Activated CD4-positive, alpha-beta T cell treated with anti-CD3 and anti-CD28 coated beads, Interleukin-2, amount 10 ng/mL, durations not matched to agents 24 days and 14 days (primary cell): Measurements from ENCODE around the gene CKAP2L. TPM values are rescaled to one million over a fixed set of nuclear protein-coding genes. Genes with fewer than 3 reads are reported as not detected.
A peak's percentile ranks its signal among the peaks of the same experiment; 100 is the strongest.

ENCODE experiments used
- DNase-seq: peaks from one replicate; pipeline ENCODE4 v3.0.0; 2022
- H3K27ac Mint-ChIP-seq: one replicate; pipeline ENCODE4 v1.8.0; 2022; ENCODE audit warnings: mild to moderate bottlenecking, mixed read lengths
- H3K27me3 Mint-ChIP-seq: one replicate; pipeline ENCODE4 v1.8.0; 2022; ENCODE audit warnings: mixed read lengths
- H3K36me3 Mint-ChIP-seq: one replicate; pipeline ENCODE4 v1.8.0; 2022; ENCODE audit warnings: low read depth, mild to moderate bottlenecking, mixed read lengths
- H3K4me1 Mint-ChIP-seq: one replicate; pipeline ENCODE4 v1.8.0; 2021; ENCODE audit warnings: mixed read lengths
- H3K4me3 Mint-ChIP-seq: one replicate; pipeline ENCODE4 v1.8.0; 2022; ENCODE audit warnings: mild to moderate bottlenecking, moderate library complexity, mixed read lengths
- H3K9me3 Mint-ChIP-seq: one replicate; pipeline ENCODE4 v1.8.0; 2021; ENCODE audit warnings: mixed read lengths
- intact Hi-C: fragments of 100-400 bp; cut with micrococcal nuclease; formaldehyde crosslinking; loops from one replicate; pipeline ENCODE4 v1.15.1; 2023
- total RNA-seq: library from RNA; stranded (reverse); gene quantifications from 2 replicates; pipeline ENCODE4 v1.2.3, GENCODE V29; 2022

Gene CKAP2L
- 17.8 and 17.9 TPM in 2 replicates for total RNA-seq

GRCh38 chr2:112764071-112765044 is at the start of gene CKAP2L:
CKAP2L (minus strand) TSS chr2:112764609; CDS start chr2:112764598, 11 bp downstream.
- Mint-ChIP-seq H3K36me3 (peaks cover 24% of the 10 kb centered on the region), H3K9me3 (peaks cover 13% of the 10 kb centered on the region), H3K4me1 (peaks cover 47% of the 10 kb centered on the region), H3K27me3 (no peaks in the 10 kb centered on the region), H3K4me3 (peak within 1 kb of the TSS; percentile 92), H3K27ac (peak within 1 kb of the TSS; percentile 93)
- intact Hi-C loops = loop anchor here (1.0 to 2.0 kb wide), 4 partner anchors 14 to 119 kb away; partner anchors contain the start of gene SLC20A1
- DNase-seq = peak; percentile 99

- DNase-seq = no peak
- Mint-ChIP-seq H3K27ac (no peak overlapping the region), H3K4me3 (no peak overlapping the region), H3K9me3 (peaks cover 11% of the 10 kb centered on the region), H3K36me3 (peaks cover 2% of the 10 kb centered on the region), H3K27me3 (no peaks in the 10 kb centered on the region), H3K4me1 (peaks cover 25% of the 10 kb centered on the region)
- intact Hi-C loops = no loop called here
Observed at GRCh38 chr2:112813280-112813966, 49.0 kb upstream of the CKAP2L start.

GRCh38 chr2:112812318-112813267 is 48.2 kb upstream of the CKAP2L start:
- intact Hi-C loops = no loop called here
- H3K4me3 Mint-ChIP-seq = peak overlapping the region; percentile 27
- H3K4me1 Mint-ChIP-seq = peaks cover 25% of the 10 kb centered on the region
- no peak for DNase-seq
- peaks cover 2% of the 10 kb centered on the region for H3K36me3 Mint-ChIP-seq
- peak overlapping the region; percentile 60 for H3K27ac Mint-ChIP-seq
- peaks cover 12% of the 10 kb centered on the region for H3K9me3 Mint-ChIP-seq
- H3K27me3 Mint-ChIP-seq = no peaks in the 10 kb centered on the region

- Mint-ChIP-seq H3K9me3 (peaks cover 19% of the 10 kb centered on the region), H3K36me3 (peaks cover 7% of the 10 kb centered on the region), H3K4me3 (peak overlapping the region; percentile 27), H3K27me3 (no peaks in the 10 kb centered on the region), H3K27ac (peak overlapping the region; percentile 60), H3K4me1 (peaks cover 28% of the 10 kb centered on the region)
- DNase-seq = no peak
- intact Hi-C loops = no loop called here
Observed at GRCh38 chr2:112811841-112812306, 47.5 kb upstream of the CKAP2L start.

GRCh38 chr2:112811276-112811831 is 46.9 kb upstream of the CKAP2L start:
- no peak overlapping the region for H3K4me3 Mint-ChIP-seq
- DNase-seq = no peak
- H3K27me3 Mint-ChIP-seq = no peaks in the 10 kb centered on the region
- H3K36me3 Mint-ChIP-seq = peaks cover 9% of the 10 kb centered on the region
- intact Hi-C loops = no loop called here
- H3K27ac Mint-ChIP-seq = peak overlapping the region; percentile 60
- peaks cover 28% of the 10 kb centered on the region for H3K4me1 Mint-ChIP-seq
- peaks cover 22% of the 10 kb centered on the region for H3K9me3 Mint-ChIP-seq

GRCh38 chr2:112809112-112809511 is 44.7 kb upstream of the CKAP2L start:
- peaks cover 23% of the 10 kb centered on the region for H3K9me3 Mint-ChIP-seq
- H3K27ac Mint-ChIP-seq = no peak overlapping the region
- H3K36me3 Mint-ChIP-seq = peaks cover 14% of the 10 kb centered on the region
- H3K27me3 Mint-ChIP-seq = no peaks in the 10 kb centered on the region
- intact Hi-C loops = no loop called here
- no peak overlapping the region for H3K4me3 Mint-ChIP-seq
- no peak for DNase-seq
- peaks cover 39% of the 10 kb centered on the region for H3K4me1 Mint-ChIP-seq

- peaks cover 42% of the 10 kb centered on the region for H3K4me1 Mint-ChIP-seq
Observed at GRCh38 chr2:112807233-112807807, 42.9 kb upstream of the CKAP2L start.

GRCh38 chr2:112805542-112805941 is 41.1 kb upstream of the CKAP2L start:
- intact Hi-C loops = loop anchor here (2.0 kb wide), 1 partner anchor 41 kb away; the partner anchor contains the start of gene CKAP2L
- no peak for DNase-seq

More at GRCh38 chr2:112807233-112807807, 42.9 kb upstream of the CKAP2L start:
- Mint-ChIP-seq H3K9me3 (peaks cover 26% of the 10 kb centered on the region), H3K36me3 (peaks cover 14% of the 10 kb centered on the region), H3K4me3 (no peak overlapping the region), H3K27ac (peak overlapping the region; percentile 10), H3K27me3 (no peaks in the 10 kb centered on the region)
- intact Hi-C loops = no loop called here
- DNase-seq = no peak

GRCh38 chr2:112803691-112804521 is 39.5 kb upstream of the CKAP2L start:
- H3K4me1 Mint-ChIP-seq = peaks cover 40% of the 10 kb centered on the region
- peaks cover 13% of the 10 kb centered on the region for H3K36me3 Mint-ChIP-seq
- H3K4me3 Mint-ChIP-seq = peak overlapping the region; percentile 50
- H3K27ac Mint-ChIP-seq = peak overlapping the region; percentile 94
- intact Hi-C loops = loop anchor here (1.0 to 5.0 kb wide), 4 partner anchors 8 to 52 kb away; partner anchors contain the start of gene CKAP2L
- no peak for DNase-seq
- H3K9me3 Mint-ChIP-seq = peaks cover 22% of the 10 kb centered on the region
- H3K27me3 Mint-ChIP-seq = no peaks in the 10 kb centered on the region

More at GRCh38 chr2:112805542-112805941, 41.1 kb upstream of the CKAP2L start:
- Mint-ChIP-seq H3K27ac (peak overlapping the region; percentile 59), H3K9me3 (peaks cover 26% of the 10 kb centered on the region), H3K4me1 (peaks cover 31% of the 10 kb centered on the region), H3K36me3 (peaks cover 12% of the 10 kb centered on the region), H3K27me3 (no peaks in the 10 kb centered on the region), H3K4me3 (no peak overlapping the region)

- Mint-ChIP-seq H3K27me3 (no peaks in the 10 kb centered on the region), H3K4me3 (no peak overlapping the region), H3K27ac (peak overlapping the region; percentile 14), H3K4me1 (peaks cover 34% of the 10 kb centered on the region), H3K36me3 (peaks cover 7% of the 10 kb centered on the region), H3K9me3 (peaks cover 9% of the 10 kb centered on the region)
- no peak for DNase-seq
- intact Hi-C loops = loop anchor here (5.0 kb wide), 1 partner anchor 49 kb away; no protein-coding TSS in a partner anchor
Observed at GRCh38 chr2:112800881-112801583, 36.6 kb upstream of the CKAP2L start.
